ENCODE measurements around the gene SRR. TPM values are rescaled to one million over a fixed set of nuclear protein-coding genes. Genes with fewer than 3 reads are reported as not detected.
"Not testable (repeated sequence)": the region's sequence is repeated elsewhere in the genome, so short reads cannot be mapped to it uniquely, and the experiment has no call there.

SRR gene
- total RNA-seq, 1 donor from 2014 or later: 22.0 TPM

DNA sequence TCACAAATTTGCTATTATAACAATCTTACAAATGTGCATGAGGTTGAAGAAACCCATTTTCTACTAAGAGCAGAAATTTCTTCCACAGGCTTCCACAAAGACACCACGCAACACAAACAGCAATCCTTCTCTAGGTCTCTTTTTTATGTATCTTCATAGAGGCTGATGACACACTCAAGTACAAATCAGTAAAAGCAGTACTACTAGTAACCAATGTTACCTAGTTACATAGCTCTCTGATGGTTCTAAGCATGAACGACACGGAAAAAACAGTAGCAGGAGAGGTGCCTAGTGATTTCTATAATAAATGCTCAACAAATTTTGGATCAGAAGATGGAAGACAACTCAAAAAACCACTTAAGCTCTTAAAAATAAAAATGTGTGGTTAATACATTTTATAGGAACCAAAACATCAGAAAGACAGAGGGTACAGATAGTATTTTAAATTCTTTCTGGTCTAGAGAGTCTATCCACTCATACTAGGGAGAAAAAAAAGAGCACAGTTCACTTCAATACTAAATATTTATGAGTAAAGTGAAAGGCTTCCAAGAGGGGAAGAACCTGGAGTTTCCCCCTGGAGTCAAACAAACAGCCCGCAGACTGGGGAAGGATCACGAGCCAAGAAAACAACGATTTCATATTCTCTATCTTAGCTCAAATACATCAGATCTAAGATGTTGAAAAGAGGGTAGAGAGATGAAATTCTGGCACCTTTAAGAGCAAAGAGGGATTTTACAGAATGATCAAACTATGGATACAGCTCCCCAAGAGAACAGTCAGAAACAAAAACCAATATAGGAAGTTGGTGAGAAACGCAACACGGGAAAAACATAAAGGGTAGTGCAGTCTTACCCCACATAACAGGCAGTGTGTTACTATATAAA lies 40.3 kb upstream of the SRR start:
- no peaks in the 10 kb centered on the region for H3K4me1 Mint-ChIP-seq (ENCODE audit: low read depth, unreplicated experiment)
- H3K4me3 Mint-ChIP-seq (ENCODE audit: unreplicated experiment): no peak overlapping the region
- H3K9me3 Mint-ChIP-seq (ENCODE audit: unreplicated experiment): no peaks in the 10 kb centered on the region
- no peaks in the 10 kb centered on the region for H3K27me3 Mint-ChIP-seq (ENCODE audit: unreplicated experiment)
- no peak for DNase-seq
- no peaks in the 10 kb centered on the region for H3K36me3 Mint-ChIP-seq (ENCODE audit: unreplicated experiment)
- no peak overlapping the region for H3K27ac Mint-ChIP-seq (ENCODE audit: unreplicated experiment)
- TF ChIP-seq, protein P1, sequence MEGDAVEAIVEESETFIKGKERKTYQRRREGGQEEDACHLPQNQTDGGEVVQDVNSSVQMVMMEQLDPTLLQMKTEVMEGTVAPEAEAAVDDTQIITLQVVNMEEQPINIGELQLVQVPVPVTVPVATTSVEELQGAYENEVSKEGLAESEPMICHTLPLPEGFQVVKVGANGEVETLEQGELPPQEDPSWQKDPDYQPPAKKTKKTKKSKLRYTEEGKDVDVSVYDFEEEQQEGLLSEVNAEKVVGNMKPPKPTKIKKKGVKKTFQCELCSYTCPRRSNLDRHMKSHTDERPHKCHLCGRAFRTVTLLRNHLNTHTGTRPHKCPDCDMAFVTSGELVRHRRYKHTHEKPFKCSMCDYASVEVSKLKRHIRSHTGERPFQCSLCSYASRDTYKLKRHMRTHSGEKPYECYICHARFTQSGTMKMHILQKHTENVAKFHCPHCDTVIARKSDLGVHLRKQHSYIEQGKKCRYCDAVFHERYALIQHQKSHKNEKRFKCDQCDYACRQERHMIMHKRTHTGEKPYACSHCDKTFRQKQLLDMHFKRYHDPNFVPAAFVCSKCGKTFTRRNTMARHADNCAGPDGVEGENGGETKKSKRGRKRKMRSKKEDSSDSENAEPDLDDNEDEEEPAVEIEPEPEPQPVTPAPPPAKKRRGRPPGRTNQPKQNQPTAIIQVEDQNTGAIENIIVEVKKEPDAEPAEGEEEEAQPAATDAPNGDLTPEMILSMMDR (IDR thresholded peaks at IDR 0.05; ENCODE audit: partially characterized antibody, unreplicated experiment): no peak

DNA sequence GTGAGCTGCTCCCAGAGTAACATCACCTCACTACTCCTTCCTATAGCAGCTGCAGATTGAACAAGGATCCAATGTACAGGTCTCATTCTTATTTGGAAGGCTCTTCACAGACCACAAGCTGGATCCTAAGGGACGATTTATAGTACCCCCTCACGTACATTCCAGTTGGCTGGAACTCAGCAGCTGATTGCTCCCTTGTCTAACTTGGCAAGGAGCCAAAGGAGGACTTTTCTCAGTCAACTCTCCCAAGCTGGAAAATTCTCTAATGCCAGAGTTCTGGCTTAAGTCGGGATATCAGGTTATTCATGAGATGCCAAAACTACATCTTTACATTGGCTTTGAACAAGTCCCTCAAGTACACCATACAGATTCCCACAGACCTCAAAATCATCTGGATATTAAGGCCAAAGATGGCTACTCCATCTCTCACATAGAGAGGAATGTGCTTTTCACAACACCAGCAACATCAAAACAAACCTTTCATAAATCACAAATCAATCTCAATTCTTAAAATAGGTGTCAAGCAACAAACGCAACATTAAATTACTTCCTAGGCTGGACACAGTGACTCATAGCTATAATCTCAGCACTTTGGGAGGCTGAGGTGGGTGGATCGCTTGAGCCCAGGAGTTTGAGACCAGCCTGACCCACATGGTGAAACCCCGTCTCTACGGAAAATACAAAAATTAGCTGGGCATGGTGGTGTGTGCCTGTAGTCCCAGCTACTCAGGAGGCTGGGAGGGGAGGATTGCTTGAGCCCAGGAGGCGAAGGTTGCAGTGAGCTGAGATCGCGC lies 39.5 kb upstream of the SRR start:
- Mint-ChIP-seq H3K4me1 (ENCODE audit: low read depth, unreplicated experiment) (no peaks in the 10 kb centered on the region), H3K4me3 (ENCODE audit: unreplicated experiment) (no peak overlapping the region), H3K27ac (ENCODE audit: unreplicated experiment) (no peak overlapping the region), H3K9me3 (ENCODE audit: unreplicated experiment) (no peaks in the 10 kb centered on the region), H3K36me3 (ENCODE audit: unreplicated experiment) (no peaks in the 10 kb centered on the region), H3K27me3 (ENCODE audit: unreplicated experiment) (no peaks in the 10 kb centered on the region)
- DNase-seq: no peak
- TF ChIP-seq, protein P1 (IDR thresholded peaks at IDR 0.05; ENCODE audit: partially characterized antibody, unreplicated experiment): no peak

DNA sequence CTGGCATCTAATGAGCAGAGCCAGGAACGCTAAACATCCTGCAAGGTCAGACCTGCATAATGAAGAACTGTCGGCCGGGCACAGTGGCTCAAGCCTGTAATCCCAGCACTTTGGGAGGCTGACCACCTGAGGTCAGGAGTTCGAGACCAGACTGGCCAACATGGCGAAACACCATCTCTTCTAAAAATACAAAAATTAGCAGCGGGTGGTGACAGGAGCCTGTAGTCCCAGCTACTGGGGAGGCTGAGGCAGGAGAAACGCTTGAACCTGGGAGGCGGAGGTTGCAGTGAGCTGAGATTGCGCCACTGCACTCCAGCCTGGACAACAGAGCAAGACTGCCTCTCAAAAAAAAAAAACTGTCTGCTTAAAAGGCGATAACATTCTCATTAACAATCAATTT lies 38.6 kb upstream of the SRR start:
- H3K9me3 Mint-ChIP-seq (ENCODE audit: unreplicated experiment); H3K4me1 Mint-ChIP-seq (ENCODE audit: low read depth, unreplicated experiment); H3K36me3 Mint-ChIP-seq (ENCODE audit: unreplicated experiment); H3K27me3 Mint-ChIP-seq (ENCODE audit: unreplicated experiment); DNase-seq; H3K4me3 Mint-ChIP-seq (ENCODE audit: unreplicated experiment); H3K27ac Mint-ChIP-seq (ENCODE audit: unreplicated experiment): not testable (repeated sequence)

DNA sequence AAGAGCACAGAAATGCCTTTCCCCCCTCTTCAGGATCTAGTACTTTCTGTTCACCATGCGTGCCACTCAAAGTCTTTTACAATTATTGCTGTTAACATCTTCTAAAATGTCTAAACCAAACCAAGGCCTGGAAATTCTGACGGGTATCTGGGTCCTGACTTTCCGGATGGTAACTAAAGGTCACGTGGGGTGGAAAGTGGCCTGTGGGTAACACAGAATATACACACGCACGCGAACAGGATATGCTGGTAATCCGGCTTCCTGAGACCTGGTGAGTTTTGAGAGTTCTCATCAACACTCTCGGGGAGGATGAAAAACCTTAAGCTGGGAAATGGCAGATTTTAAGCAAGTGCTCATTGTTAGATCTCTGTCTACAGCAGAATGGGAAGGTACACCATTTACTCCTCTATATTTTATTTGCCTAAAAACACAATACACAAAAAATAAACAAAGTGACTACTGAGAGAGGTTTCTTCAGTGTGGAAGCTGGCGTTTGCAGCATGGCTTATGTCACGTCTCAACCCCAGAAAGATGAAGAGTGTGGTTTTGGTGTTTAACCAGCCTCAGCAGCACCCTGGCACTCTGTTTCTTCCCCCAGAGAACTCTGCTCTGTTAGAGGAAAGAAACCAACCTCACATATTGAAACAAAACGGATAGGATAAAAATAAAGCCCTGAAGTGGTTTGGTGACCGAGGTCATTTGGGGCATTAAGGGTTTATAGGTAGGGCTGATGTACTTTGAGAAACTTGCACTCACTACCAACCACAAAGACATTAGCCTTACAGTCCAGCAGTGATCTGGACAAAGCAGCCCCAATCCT lies 37.5 kb upstream of the SRR start:
- Mint-ChIP-seq H3K4me3 (ENCODE audit: unreplicated experiment) (no peak overlapping the region), H3K4me1 (ENCODE audit: low read depth, unreplicated experiment) (no peaks in the 10 kb centered on the region), H3K27me3 (ENCODE audit: unreplicated experiment) (no peaks in the 10 kb centered on the region), H3K27ac (ENCODE audit: unreplicated experiment) (no peak overlapping the region), H3K36me3 (ENCODE audit: unreplicated experiment) (no peaks in the 10 kb centered on the region), H3K9me3 (ENCODE audit: unreplicated experiment) (no peaks in the 10 kb centered on the region)
- TF ChIP-seq, protein P1 (IDR thresholded peaks at IDR 0.05; ENCODE audit: partially characterized antibody, unreplicated experiment): no peak
- DNase-seq: no peak

DNA sequence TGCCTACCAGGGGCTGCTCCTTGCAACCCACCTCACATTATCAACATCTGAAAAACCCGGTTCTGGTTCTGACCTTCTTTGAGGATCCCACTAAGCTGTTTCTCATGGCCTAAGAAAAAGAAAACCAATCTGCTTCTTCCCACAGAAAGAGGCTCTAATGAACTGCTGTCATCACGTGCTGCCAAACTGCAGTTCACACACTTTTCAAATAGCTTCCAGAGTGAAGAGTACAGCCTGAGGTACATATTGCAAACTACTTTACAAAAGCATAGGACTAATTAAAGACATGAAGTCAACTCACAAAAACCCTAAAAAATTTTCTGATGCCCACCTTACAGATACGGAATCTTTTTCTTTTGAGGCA lies 36.9 kb upstream of the SRR start:
- H3K36me3 Mint-ChIP-seq (ENCODE audit: unreplicated experiment): no peaks in the 10 kb centered on the region
- H3K4me3 Mint-ChIP-seq (ENCODE audit: unreplicated experiment): no peak overlapping the region
- H3K4me1 Mint-ChIP-seq (ENCODE audit: low read depth, unreplicated experiment): no peaks in the 10 kb centered on the region
- no peaks in the 10 kb centered on the region for H3K27me3 Mint-ChIP-seq (ENCODE audit: unreplicated experiment)
- no peaks in the 10 kb centered on the region for H3K9me3 Mint-ChIP-seq (ENCODE audit: unreplicated experiment)
- no peak for DNase-seq
- TF ChIP-seq, protein P1 (IDR thresholded peaks at IDR 0.05; ENCODE audit: partially characterized antibody, unreplicated experiment): no peak
- no peak overlapping the region for H3K27ac Mint-ChIP-seq (ENCODE audit: unreplicated experiment)
